ENCODE measurements around the gene RETREG2.

Gene RETREG2

DNA sequence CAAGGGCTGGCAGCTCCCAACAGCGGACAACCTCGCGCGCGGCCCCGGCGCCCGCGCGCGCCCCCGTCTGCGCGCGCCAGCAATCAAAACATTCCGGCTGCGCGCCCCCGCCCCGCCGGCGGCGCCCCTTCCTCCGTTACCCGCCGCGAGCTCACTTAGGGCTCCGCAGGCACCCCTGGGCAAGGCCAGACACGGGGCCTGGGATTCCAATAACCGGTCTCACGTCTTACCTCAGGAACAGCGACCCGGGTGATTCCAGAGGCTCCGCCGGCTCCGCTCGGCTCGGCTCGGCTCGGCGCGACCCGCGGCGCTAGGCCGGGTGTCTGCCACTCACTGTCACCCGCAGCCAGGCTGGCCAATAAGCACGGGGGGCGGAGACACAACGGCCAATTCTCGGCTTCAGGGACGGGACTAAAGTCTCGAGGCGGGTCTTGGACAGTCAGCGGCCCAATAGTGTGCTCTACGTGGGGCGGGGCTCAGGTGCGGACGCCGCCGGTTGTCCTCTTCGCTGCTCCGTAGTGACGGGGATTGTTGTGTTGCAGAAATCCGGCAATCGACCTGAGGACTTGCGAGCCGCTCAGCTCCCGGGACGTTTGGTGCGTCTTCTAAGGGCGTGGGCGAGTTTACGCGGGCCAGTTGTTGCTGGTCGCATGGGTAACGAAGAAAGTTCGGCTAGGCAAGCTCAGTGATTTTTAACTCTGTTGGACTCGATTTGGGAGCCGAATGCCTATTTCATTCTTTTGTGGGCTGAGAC lies 51.4 kb downstream of the RETREG2 start, which contains the start of the genes ANKZF1 and ATG9A:
Gene ANKZF1, plus strand, starts transcription at position 502 of the 754 bp plus-strand sequence. CDS start 452 bp downstream, outside the sequence.
Gene ATG9A, minus strand, starts transcription at position 332 of the 754 bp plus-strand sequence. CDS start 1,612 bp downstream, outside the sequence.
- 0 to 1% methylated on average over 68 to 77 of the region's 80 CpGs for WGBS, 2 experiments (ENCODE audit: insufficient coverage in 2 of 2)

DNA sequence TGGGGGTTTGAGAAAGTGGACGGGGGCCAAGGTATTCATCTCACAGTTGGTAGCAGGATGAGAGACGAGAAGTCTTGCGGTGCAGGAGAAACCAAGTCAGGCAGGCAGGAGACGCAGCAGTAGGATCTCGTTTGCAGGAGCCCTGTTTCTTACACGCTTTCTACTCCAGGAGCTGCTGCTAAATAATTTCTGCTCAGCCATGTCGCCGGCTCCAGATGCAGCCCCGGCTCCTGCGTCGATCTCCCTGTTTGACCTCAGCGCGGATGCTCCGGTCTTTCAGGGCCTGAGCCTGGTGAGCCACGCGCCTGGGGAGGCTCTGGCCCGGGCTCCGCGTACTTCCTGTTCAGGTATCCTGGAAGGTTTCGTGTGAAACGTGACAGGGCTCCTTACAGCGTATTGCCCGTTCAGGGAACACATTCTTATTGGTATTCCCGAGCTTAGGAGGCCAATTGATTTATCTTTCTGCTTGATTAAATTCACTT lies 52.0 kb downstream of the RETREG2 start:
- Histone ChIP-seq H3K9me3 (ENCODE audit: control insufficient read depth, low read length) (no peaks in the 10 kb centered on the region), H3K4me3 (ENCODE audit: extremely low read depth, insufficient read depth, low read length, poor library complexity, severe bottlenecking) (peak overlapping the region; percentile 86), H3K27ac (ENCODE audit: low read depth, low read length, severe bottlenecking) (peak overlapping the region; percentile 94), H3K36me3 (ENCODE audit: control insufficient read depth, insufficient read depth, low read length) (peaks cover 69% of the 10 kb centered on the region), H3K4me1 (ENCODE audit: control insufficient read depth, insufficient read depth, low read length, poor library complexity, severe bottlenecking) (peaks cover 14% of the 10 kb centered on the region)
- 0% methylated on average over 24 of the region's 24 CpGs for WGBS, 2 experiments (ENCODE audit: insufficient coverage in 2 of 2)

More for the DNA sequence above, 51.4 kb downstream of the RETREG2 start, which contains the start of the genes ANKZF1 and ATG9A:
- Histone ChIP-seq H3K4me1 (ENCODE audit: control insufficient read depth, insufficient read depth, low read length, poor library complexity, severe bottlenecking) (peaks cover 14% of the 10 kb centered on the region), H3K4me3 (ENCODE audit: extremely low read depth, insufficient read depth, low read length, poor library complexity, severe bottlenecking) (peak within 1 kb of the TSS; percentile 86), H3K27ac (ENCODE audit: low read depth, low read length, severe bottlenecking) (peak within 1 kb of the TSS; percentile 94), H3K9me3 (ENCODE audit: control insufficient read depth, low read length) (no peaks in the 10 kb centered on the region), H3K36me3 (ENCODE audit: control insufficient read depth, insufficient read depth, low read length) (peaks cover 69% of the 10 kb centered on the region)

DNA sequence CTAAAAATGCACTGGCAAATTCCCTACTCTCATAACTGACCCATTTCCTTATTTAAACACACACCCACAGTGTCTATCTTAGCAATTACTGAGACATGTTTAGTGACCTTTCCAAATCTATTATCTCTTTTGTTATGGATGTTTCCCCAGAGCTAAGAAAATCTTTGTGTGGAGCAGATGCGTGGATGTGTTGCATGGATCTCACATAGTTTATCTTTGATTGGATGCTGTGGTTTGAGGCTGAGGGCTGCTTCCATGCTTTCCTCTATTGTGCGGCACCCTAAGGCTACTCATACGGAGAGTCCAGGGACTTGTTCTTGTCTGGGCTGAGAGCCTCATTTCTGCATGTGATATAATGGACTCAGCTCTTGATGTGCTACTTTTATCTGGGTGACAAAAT lies 56.3 kb downstream of the RETREG2 start:
- H3K27ac ChIP-seq (ENCODE audit: low read depth, low read length, severe bottlenecking) = no peak overlapping the region
- 100% methylated on average over 3 of the region's 3 CpGs; no CpG with 5 or more reads in 1 of the 2 experiments for WGBS, 2 experiments (ENCODE audit: insufficient coverage in 2 of 2)
- H3K9me3 ChIP-seq (ENCODE audit: control insufficient read depth, low read length) = no peaks in the 10 kb centered on the region
- no peaks in the 10 kb centered on the region for H3K4me1 ChIP-seq (ENCODE audit: control insufficient read depth, insufficient read depth, low read length, poor library complexity, severe bottlenecking)
- H3K4me3 ChIP-seq (ENCODE audit: extremely low read depth, insufficient read depth, low read length, poor library complexity, severe bottlenecking) = no peak overlapping the region
- H3K36me3 ChIP-seq (ENCODE audit: control insufficient read depth, insufficient read depth, low read length) = peaks cover 78% of the 10 kb centered on the region
